ENCODE measurements around the gene HPX. TPM values are rescaled to one million over a fixed set of nuclear protein-coding genes. Genes with fewer than 3 reads are reported as not detected.

Gene HPX
- total RNA-seq, 2 experiments from 2014 or later, result 0.16 to 5.2 TPM

DNA sequence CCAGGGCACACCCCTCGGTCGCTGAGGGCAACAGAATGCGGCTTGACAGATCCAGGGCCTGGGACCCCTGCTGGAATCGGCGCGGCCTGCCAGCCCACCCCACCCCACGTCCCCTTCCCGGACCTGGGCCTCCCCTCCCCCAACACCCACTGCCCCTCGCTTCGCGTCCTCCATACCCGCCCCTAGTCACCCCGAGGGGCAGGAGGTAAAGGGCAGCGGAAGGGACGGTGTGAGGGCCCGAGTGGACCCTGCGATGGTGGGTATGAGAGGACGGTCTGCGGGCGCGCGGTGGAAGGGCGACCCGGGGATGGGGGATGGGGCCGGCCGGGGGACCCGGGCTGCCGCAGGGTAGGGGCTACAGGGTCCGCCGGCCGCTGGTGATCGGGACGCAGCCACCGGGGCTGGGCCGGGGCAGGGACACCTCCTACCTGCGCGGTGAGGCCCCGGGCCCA is 22.2 kb downstream of the HPX start:
- H2AFZ ChIP-seq (ENCODE audit: low read length), result peak overlapping the region; percentile 84
- no peaks in the 10 kb centered on the region for H3K9me3 ChIP-seq (ENCODE audit: low read length)
- no peaks in the 10 kb centered on the region for H3K36me3 ChIP-seq (ENCODE audit: insufficient read depth, low read length)
- peak overlapping the region; percentile 87 for H3K4me3 ChIP-seq (ENCODE audit: low read depth, low read length, poor library complexity, severe bottlenecking)
- peak overlapping the region; percentile 74 for H3K4me2 ChIP-seq (ENCODE audit: low read length)
- no peaks in the 10 kb centered on the region for H3K79me2 ChIP-seq (ENCODE audit: insufficient read depth, low read depth, low read length)
- H3K27ac ChIP-seq (ENCODE audit: low read depth, low read length, poor library complexity, severe bottlenecking), result no peak overlapping the region
- no peak for DNase-seq (ENCODE audit: low spot score)
- no peaks in the 10 kb centered on the region for H3K9me2 ChIP-seq (ENCODE audit: insufficient read depth, low read length)
- H3K4me1 ChIP-seq (ENCODE audit: insufficient read depth, low read length, poor library complexity, severe bottlenecking), result peaks cover 36% of the 10 kb centered on the region
- POLR2A ChIA-PET, result interaction anchor here (1.0 to 3.5 kb wide), 10 partner anchors 9 to 63 kb away, joined by 3 to 21 read pairs (median 8); partner anchors contain the start of genes ARFIP2, SMPD1 and TIMM10B
- no peaks in the 10 kb centered on the region for H4K20me1 ChIP-seq (ENCODE audit: insufficient read depth, low read length)
- BruUV-seq (replicated peaks), result no TSS peak
- intact Hi-C loops (cut with micrococcal nuclease; ENCODE audit: unreplicated experiment), result loop anchor here (1.0 kb wide), 1 partner anchor 16 kb away; no protein-coding TSS in a partner anchor
- TF ChIP-seq, protein P1, sequence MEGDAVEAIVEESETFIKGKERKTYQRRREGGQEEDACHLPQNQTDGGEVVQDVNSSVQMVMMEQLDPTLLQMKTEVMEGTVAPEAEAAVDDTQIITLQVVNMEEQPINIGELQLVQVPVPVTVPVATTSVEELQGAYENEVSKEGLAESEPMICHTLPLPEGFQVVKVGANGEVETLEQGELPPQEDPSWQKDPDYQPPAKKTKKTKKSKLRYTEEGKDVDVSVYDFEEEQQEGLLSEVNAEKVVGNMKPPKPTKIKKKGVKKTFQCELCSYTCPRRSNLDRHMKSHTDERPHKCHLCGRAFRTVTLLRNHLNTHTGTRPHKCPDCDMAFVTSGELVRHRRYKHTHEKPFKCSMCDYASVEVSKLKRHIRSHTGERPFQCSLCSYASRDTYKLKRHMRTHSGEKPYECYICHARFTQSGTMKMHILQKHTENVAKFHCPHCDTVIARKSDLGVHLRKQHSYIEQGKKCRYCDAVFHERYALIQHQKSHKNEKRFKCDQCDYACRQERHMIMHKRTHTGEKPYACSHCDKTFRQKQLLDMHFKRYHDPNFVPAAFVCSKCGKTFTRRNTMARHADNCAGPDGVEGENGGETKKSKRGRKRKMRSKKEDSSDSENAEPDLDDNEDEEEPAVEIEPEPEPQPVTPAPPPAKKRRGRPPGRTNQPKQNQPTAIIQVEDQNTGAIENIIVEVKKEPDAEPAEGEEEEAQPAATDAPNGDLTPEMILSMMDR (conservative IDR thresholded peaks at IDR 0.05; ENCODE audit: low read length), result no peak
- no peak for TF ChIP-seq EZH2phosphoT487 (IDR thresholded peaks at IDR 0.05; ENCODE audit: borderline replicate concordance, low read depth, low read length)
- CTCF ChIA-PET (ENCODE audit: unreplicated experiment), result interaction anchor here (0.9 to 1.6 kb wide), 3 partner anchors 19 to 113 kb away, joined by 3 to 4 read pairs (median 4); no protein-coding TSS in a partner anchor

DNA sequence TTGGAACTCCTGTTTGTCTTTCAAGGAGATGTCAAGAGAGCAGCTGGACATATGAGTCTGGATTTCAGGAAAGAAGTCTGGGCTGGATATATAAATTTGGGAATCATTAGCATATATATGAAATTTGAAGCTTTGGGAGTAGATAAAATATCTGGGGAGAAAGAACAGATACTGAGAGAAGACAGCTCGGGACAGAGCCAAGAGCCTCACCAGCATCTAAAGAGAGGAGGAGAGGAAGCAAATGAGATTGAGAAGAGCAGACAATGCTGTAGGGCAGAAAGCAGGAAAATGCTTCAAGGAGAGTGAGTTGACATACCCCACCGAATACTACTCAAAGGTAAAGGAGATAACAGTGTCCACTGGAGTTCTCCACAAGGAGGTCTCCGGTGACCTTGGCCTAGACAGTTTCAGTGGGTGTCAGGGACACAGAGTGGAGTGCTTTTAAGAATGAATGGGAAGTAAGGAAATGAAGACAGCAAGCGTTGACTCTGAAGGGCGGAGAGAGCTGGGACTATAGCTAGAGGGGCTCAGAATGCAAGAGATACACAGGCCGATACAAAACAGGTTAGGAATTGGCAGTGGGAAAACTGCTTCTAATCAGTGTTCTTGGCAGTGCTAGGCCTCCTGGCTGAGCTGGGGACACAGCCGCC is 22.8 kb downstream of the HPX start:
- TF ChIP-seq, protein P1 (conservative IDR thresholded peaks at IDR 0.05; ENCODE audit: low read length), result no peak
- TF ChIP-seq EZH2phosphoT487 (IDR thresholded peaks at IDR 0.05; ENCODE audit: borderline replicate concordance, low read depth, low read length), result no peak
- intact Hi-C loops (cut with micrococcal nuclease; ENCODE audit: unreplicated experiment), result no loop called here
- ChIA-PET CTCF (ENCODE audit: unreplicated experiment) (interaction anchor here (1.6 kb wide), 1 partner anchor 39 kb away, joined by 4 read pairs; no protein-coding TSS in a partner anchor), POLR2A (interaction anchor here (1.1 to 3.5 kb wide), 8 partner anchors 9 to 40 kb away, joined by 3 to 21 read pairs (median 8); partner anchors contain the start of gene SMPD1)
- H3K4me2 ChIP-seq (ENCODE audit: low read length), result peak overlapping the region; percentile 74
- no TSS peak for BruUV-seq (replicated peaks)
- H3K36me3 ChIP-seq (ENCODE audit: insufficient read depth, low read length), result no peaks in the 10 kb centered on the region
- no peak overlapping the region for H2AFZ ChIP-seq (ENCODE audit: low read length)
- no peaks in the 10 kb centered on the region for H3K9me3 ChIP-seq (ENCODE audit: low read length)
- no peaks in the 10 kb centered on the region for H3K79me2 ChIP-seq (ENCODE audit: insufficient read depth, low read depth, low read length)
- no peaks in the 10 kb centered on the region for H3K9me2 ChIP-seq (ENCODE audit: insufficient read depth, low read length)
- H3K4me3 ChIP-seq (ENCODE audit: low read depth, low read length, poor library complexity, severe bottlenecking), result peak overlapping the region; percentile 87
- H4K20me1 ChIP-seq (ENCODE audit: insufficient read depth, low read length), result no peaks in the 10 kb centered on the region
- H3K27ac ChIP-seq (ENCODE audit: low read depth, low read length, poor library complexity, severe bottlenecking), result no peak overlapping the region
- H3K4me1 ChIP-seq (ENCODE audit: insufficient read depth, low read length, poor library complexity, severe bottlenecking), result peaks cover 36% of the 10 kb centered on the region
- DNase-seq (ENCODE audit: low spot score), result no peak

DNA sequence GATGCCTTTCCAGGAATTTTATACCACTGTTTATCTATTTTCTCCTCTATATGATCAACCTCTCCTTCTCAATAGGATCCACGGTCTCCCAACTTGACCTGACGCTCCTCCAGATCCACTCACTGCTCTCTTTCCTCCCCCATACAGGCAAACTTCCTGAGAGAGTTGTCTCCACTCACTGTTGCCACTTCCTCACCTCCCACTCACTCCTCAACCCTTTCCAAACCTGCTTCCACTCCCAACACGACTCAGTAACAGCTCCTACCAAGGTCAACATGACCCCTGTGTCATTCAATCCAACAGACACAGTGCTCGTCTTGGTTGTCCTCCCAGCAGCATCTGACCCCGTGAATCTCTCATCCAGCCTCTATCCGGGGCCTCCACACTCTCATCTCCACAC is 25.0 kb downstream of the HPX start:
- Histone ChIP-seq H3K27ac (ENCODE audit: low read depth, low read length, poor library complexity, severe bottlenecking) (no peak overlapping the region), H3K4me2 (ENCODE audit: low read length) (peak overlapping the region; percentile 35), H3K4me1 (ENCODE audit: insufficient read depth, low read length, poor library complexity, severe bottlenecking) (peaks cover 36% of the 10 kb centered on the region), H3K4me3 (ENCODE audit: low read depth, low read length, poor library complexity, severe bottlenecking) (no peak overlapping the region), H3K9me3 (ENCODE audit: low read length) (no peaks in the 10 kb centered on the region), H3K36me3 (ENCODE audit: insufficient read depth, low read length) (peaks cover under 1% of the 10 kb centered on the region; the same call in 1 of the 2 replicates), H3K9me2 (ENCODE audit: insufficient read depth, low read length) (no peaks in the 10 kb centered on the region), H4K20me1 (ENCODE audit: insufficient read depth, low read length) (no peaks in the 10 kb centered on the region), H2AFZ (ENCODE audit: low read length) (no peak overlapping the region), H3K79me2 (ENCODE audit: insufficient read depth, low read depth, low read length) (no peaks in the 10 kb centered on the region)
- no peak for TF ChIP-seq EZH2phosphoT487 (IDR thresholded peaks at IDR 0.05; ENCODE audit: borderline replicate concordance, low read depth, low read length)
- TF ChIP-seq, protein P1 (conservative IDR thresholded peaks at IDR 0.05; ENCODE audit: low read length), result no peak
- BruUV-seq (replicated peaks), result no TSS peak
- POLR2A ChIA-PET, result interaction anchor here (0.9 kb wide), 1 partner anchor 11 kb away, joined by 4 read pairs; no protein-coding TSS in a partner anchor
- CTCF ChIA-PET (ENCODE audit: unreplicated experiment), result no interaction called here
- no peak for DNase-seq (ENCODE audit: low spot score)
- intact Hi-C loops (cut with micrococcal nuclease; ENCODE audit: unreplicated experiment), result no loop called here

Data from OCI-LY7 (cell line).